ENCODE data around the gene CGB3. TPM values are rescaled to one million over a fixed set of nuclear protein-coding genes. Genes with fewer than 3 reads are reported as not detected.

CGB3 gene
- polyA plus RNA-seq, 1 of the 3 experiments (the other 2 are of a cell fraction), result 0.10 TPM

DNA sequence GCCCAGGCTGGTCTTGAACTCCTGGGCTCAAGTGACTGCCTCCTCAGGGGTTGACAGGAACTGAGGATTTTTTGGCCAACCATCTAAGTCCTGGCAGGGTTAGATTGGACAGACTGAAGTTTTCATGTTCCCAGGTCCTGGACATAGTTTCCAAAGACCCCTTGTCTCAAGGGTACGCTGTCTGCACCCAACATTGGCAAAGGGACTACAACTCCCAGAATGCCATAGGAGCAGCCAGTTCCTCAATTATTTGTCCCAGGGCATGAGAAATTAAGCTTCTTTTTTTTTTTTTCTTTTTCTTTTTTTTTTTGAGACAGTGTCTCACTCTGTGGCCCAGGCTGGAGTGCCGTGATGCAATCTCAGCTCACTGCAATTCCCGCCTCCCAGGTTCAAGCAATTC is 37.9 kb downstream of the CGB3 start:
- CTCF ChIA-PET, result interaction anchor here (0.9 to 1.9 kb wide), 4 partner anchors 10 to 15 kb away, joined by 3 to 11 read pairs (median 6); no protein-coding TSS in a partner anchor
- H2AFZ ChIP-seq (ENCODE audit: low read depth), result no peak overlapping the region
- TF ChIP-seq, protein P1, sequence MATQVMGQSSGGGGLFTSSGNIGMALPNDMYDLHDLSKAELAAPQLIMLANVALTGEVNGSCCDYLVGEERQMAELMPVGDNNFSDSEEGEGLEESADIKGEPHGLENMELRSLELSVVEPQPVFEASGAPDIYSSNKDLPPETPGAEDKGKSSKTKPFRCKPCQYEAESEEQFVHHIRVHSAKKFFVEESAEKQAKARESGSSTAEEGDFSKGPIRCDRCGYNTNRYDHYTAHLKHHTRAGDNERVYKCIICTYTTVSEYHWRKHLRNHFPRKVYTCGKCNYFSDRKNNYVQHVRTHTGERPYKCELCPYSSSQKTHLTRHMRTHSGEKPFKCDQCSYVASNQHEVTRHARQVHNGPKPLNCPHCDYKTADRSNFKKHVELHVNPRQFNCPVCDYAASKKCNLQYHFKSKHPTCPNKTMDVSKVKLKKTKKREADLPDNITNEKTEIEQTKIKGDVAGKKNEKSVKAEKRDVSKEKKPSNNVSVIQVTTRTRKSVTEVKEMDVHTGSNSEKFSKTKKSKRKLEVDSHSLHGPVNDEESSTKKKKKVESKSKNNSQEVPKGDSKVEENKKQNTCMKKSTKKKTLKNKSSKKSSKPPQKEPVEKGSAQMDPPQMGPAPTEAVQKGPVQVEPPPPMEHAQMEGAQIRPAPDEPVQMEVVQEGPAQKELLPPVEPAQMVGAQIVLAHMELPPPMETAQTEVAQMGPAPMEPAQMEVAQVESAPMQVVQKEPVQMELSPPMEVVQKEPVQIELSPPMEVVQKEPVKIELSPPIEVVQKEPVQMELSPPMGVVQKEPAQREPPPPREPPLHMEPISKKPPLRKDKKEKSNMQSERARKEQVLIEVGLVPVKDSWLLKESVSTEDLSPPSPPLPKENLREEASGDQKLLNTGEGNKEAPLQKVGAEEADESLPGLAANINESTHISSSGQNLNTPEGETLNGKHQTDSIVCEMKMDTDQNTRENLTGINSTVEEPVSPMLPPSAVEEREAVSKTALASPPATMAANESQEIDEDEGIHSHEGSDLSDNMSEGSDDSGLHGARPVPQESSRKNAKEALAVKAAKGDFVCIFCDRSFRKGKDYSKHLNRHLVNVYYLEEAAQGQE (IDR thresholded peaks at IDR 0.05; ENCODE audit: low read depth, low read length), result no peak
- TF ChIP-seq MEF2A (IDR thresholded peaks at IDR 0.05; ENCODE audit: borderline replicate concordance, low read depth) (no peak), POLR2AphosphoS5 (IDR thresholded peaks at IDR 0.05; ENCODE audit: low read depth, low read length) (no peak), FOSL2 (IDR thresholded peaks at IDR 0.05; ENCODE audit: borderline replicate concordance, low read depth) (no peak), TCF12 (IDR thresholded peaks at IDR 0.05) (no peak), RFX5 (IDR thresholded peaks at IDR 0.05; ENCODE audit: low read length) (no peak), RXRA (IDR thresholded peaks at IDR 0.05; ENCODE audit: borderline replicate concordance, low read depth) (no peak), ELF1 (IDR thresholded peaks at IDR 0.05) (no peak), RCOR1 (IDR thresholded peaks at IDR 0.05; ENCODE audit: low read length) (no peak), USF1 (IDR thresholded peaks at IDR 0.05; ENCODE audit: borderline replicate concordance, low read depth) (no peak), JUND (IDR thresholded peaks at IDR 0.05) (no peak), FOXJ3 (CRISPR knock-in tag; IDR thresholded peaks at IDR 0.05) (no peak), CHD2 (IDR thresholded peaks at IDR 0.05; ENCODE audit: low read length, partially characterized antibody) (no peak), PBX3 (IDR thresholded peaks at IDR 0.05) (no peak)
- TF ChIP-seq, protein P2, sequence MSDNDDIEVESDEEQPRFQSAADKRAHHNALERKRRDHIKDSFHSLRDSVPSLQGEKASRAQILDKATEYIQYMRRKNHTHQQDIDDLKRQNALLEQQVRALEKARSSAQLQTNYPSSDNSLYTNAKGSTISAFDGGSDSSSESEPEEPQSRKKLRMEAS (IDR thresholded peaks at IDR 0.05; ENCODE audit: low read depth), result no peak
- H3K36me3 ChIP-seq (replicated peaks in 1 of 2; ENCODE audit: control insufficient read depth in 1 of 2, insufficient read depth in 2 of 2, low read length in 1 of 2), result peaks cover 5 to 49% of the 10 kb centered on the region in 2 experiments
- H3K27ac ChIP-seq (ENCODE audit: low read depth in 2 of 2, low read length in 1 of 2), result no peak overlapping the region
- DNase-seq, result no peak
- POLR2A ChIA-PET, result no interaction called here
- 96% methylated on average over 3 of the region's 3 CpGs for WGBS (ENCODE audit: low lambda C conversion rate)
- no peak overlapping the region for H3K4me3 ChIP-seq (ENCODE audit: low read depth in 2 of 2, low read length in 1 of 2)
- H3K79me2 ChIP-seq (ENCODE audit: insufficient read depth), result peaks cover 22% of the 10 kb centered on the region
- no peaks in the 10 kb centered on the region for H3K9me3 ChIP-seq
- no peaks in the 10 kb centered on the region for H3K27me3 ChIP-seq (ENCODE audit: insufficient read depth)
- H3K9ac ChIP-seq, result no peak overlapping the region
- H4K20me1 ChIP-seq (ENCODE audit: insufficient read depth), result no peaks in the 10 kb centered on the region
- H3K4me2 ChIP-seq, result no peak overlapping the region
- H3K9me2 ChIP-seq, result no peaks in the 10 kb centered on the region
- H3K4me1 ChIP-seq (ENCODE audit: control insufficient read depth in 1 of 2, insufficient read depth in 2 of 2, low read depth in 1 of 2, low read length in 1 of 2), result no peaks in the 10 kb centered on the region
- no peaks in the 10 kb centered on the region for H3F3A ChIP-seq (replicated peaks; ENCODE audit: insufficient read depth)
